ENCODE results near the gene MUC20.

Gene MUC20

GRCh38 chr3:195696632-195697278 is 24.0 kb upstream of the MUC20 start:
- Histone ChIP-seq H3K9me3 (ENCODE audit: control insufficient read depth, low read length) (no peaks in the 10 kb centered on the region), H3K4me1 (ENCODE audit: control insufficient read depth, insufficient read depth, low read length) (peaks cover 19% of the 10 kb centered on the region), H3K9ac (ENCODE audit: low read length) (no peak overlapping the region), H3K4me3 (ENCODE audit: low read length) (no peak overlapping the region), H3K27me3 (replicated peaks; ENCODE audit: control insufficient read depth, insufficient read depth, low read length) (no peaks in the 10 kb centered on the region), H3K36me3 (ENCODE audit: control insufficient read depth, insufficient read depth, low read length, severe bottlenecking) (peaks cover 36% of the 10 kb centered on the region)
- no peak for DNase-seq (ENCODE audit: low read depth)

DNA sequence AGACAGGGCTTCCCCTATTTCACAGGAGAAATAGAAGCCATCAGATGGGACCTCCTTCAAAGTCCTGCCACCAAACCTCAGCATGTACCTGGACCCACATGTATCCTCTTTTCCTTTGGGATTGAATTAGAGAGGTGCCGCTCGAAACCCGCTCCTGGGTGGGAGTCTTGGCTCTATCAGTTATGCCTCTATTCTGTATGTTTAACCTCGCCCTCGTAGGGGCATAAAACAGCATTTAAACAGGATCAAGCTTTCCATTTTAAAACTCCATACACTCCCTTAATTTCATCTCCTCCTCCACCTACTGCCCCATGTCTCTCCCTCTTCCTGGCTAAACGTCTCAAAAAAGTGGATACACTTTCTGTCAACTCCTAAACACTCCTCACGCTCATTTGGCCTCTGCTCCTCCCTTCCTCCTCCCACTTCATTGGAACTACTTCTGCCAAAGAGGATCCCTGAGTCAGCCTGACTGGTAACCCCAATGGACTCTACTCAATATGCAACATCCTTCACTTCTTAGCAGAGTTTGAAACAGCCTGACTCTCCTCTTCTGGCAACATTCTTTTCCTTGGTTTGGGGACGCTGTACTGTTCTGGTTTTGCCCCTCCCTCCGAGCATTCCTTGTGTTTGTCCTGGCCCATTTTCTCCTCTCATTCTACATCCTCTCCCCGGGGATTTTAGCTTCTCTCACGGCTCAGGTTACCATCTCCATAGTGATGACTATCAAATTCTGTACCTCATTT is 23.0 kb upstream of the MUC20 start:
- Histone ChIP-seq H3K9ac (ENCODE audit: low read length) (peak overlapping the region; percentile 44), H3K36me3 (ENCODE audit: control insufficient read depth, insufficient read depth, low read length, severe bottlenecking) (peaks cover 26% of the 10 kb centered on the region), H3K27me3 (replicated peaks; ENCODE audit: control insufficient read depth, insufficient read depth, low read length) (no peaks in the 10 kb centered on the region), H3K9me3 (ENCODE audit: control insufficient read depth, low read length) (no peaks in the 10 kb centered on the region), H3K4me1 (ENCODE audit: control insufficient read depth, insufficient read depth, low read length) (peaks cover 19% of the 10 kb centered on the region), H3K4me3 (ENCODE audit: low read length) (peak overlapping the region; percentile 27)
- DNase-seq (ENCODE audit: low read depth): peak; percentile 85

DNA sequence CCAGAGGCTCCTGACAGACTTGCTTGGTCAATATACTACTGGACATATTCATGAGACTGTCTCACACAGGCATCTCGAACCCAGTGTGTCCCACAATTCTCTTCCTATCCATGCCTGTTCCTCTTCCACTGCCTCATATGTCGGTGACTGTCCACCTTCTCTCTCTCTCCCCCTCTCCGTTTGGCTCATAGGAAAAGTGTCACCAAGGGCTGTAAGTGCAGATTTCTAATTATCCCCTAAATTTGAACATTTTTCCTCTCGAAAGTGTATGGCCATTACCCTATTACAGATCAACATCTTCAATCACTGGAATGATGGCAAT is 22.5 kb upstream of the MUC20 start:
- Histone ChIP-seq H3K4me1 (ENCODE audit: control insufficient read depth, insufficient read depth, low read length) (peaks cover 19% of the 10 kb centered on the region), H3K4me3 (ENCODE audit: low read length) (peak overlapping the region; percentile 27), H3K36me3 (ENCODE audit: control insufficient read depth, insufficient read depth, low read length, severe bottlenecking) (peaks cover 21% of the 10 kb centered on the region), H3K9me3 (ENCODE audit: control insufficient read depth, low read length) (no peaks in the 10 kb centered on the region), H3K9ac (ENCODE audit: low read length) (no peak overlapping the region), H3K27me3 (replicated peaks; ENCODE audit: control insufficient read depth, insufficient read depth, low read length) (no peaks in the 10 kb centered on the region)
- no peak for DNase-seq (ENCODE audit: low read depth)

GRCh38 chr3:195698647-195699387 is 22.0 kb upstream of the MUC20 start:
- H3K4me1 ChIP-seq (ENCODE audit: control insufficient read depth, insufficient read depth, low read length): peaks cover 19% of the 10 kb centered on the region
- H3K9me3 ChIP-seq (ENCODE audit: control insufficient read depth, low read length): no peaks in the 10 kb centered on the region
- no peak overlapping the region for H3K9ac ChIP-seq (ENCODE audit: low read length)
- H3K27me3 ChIP-seq (replicated peaks; ENCODE audit: control insufficient read depth, insufficient read depth, low read length): no peaks in the 10 kb centered on the region
- no peak overlapping the region for H3K4me3 ChIP-seq (ENCODE audit: low read length)
- H3K36me3 ChIP-seq (ENCODE audit: control insufficient read depth, insufficient read depth, low read length, severe bottlenecking): peaks cover 16% of the 10 kb centered on the region
- DNase-seq (ENCODE audit: low read depth): no peak

- Histone ChIP-seq H3K27me3 (replicated peaks; ENCODE audit: control insufficient read depth, insufficient read depth, low read length) (no peaks in the 10 kb centered on the region), H3K36me3 (ENCODE audit: control insufficient read depth, insufficient read depth, low read length, severe bottlenecking) (peaks cover 10% of the 10 kb centered on the region), H3K4me3 (ENCODE audit: low read length) (no peak overlapping the region), H3K9me3 (ENCODE audit: control insufficient read depth, low read length) (no peaks in the 10 kb centered on the region), H3K9ac (ENCODE audit: low read length) (no peak overlapping the region), H3K4me1 (ENCODE audit: control insufficient read depth, insufficient read depth, low read length) (peaks cover 19% of the 10 kb centered on the region)
- DNase-seq (ENCODE audit: low read depth): no peak
Observed at GRCh38 chr3:195699388-195699771, 21.4 kb upstream of the MUC20 start.

GRCh38 chr3:195699860-195700259 is 20.9 kb upstream of the MUC20 start:
- no peaks in the 10 kb centered on the region for H3K9me3 ChIP-seq (ENCODE audit: control insufficient read depth, low read length)
- no peak overlapping the region for H3K4me3 ChIP-seq (ENCODE audit: low read length)
- peaks cover 5% of the 10 kb centered on the region for H3K36me3 ChIP-seq (ENCODE audit: control insufficient read depth, insufficient read depth, low read length, severe bottlenecking)
- H3K27me3 ChIP-seq (replicated peaks; ENCODE audit: control insufficient read depth, insufficient read depth, low read length): no peaks in the 10 kb centered on the region
- DNase-seq (ENCODE audit: low read depth): no peak
- H3K9ac ChIP-seq (ENCODE audit: low read length): no peak overlapping the region
- peaks cover 19% of the 10 kb centered on the region for H3K4me1 ChIP-seq (ENCODE audit: control insufficient read depth, insufficient read depth, low read length)

DNA sequence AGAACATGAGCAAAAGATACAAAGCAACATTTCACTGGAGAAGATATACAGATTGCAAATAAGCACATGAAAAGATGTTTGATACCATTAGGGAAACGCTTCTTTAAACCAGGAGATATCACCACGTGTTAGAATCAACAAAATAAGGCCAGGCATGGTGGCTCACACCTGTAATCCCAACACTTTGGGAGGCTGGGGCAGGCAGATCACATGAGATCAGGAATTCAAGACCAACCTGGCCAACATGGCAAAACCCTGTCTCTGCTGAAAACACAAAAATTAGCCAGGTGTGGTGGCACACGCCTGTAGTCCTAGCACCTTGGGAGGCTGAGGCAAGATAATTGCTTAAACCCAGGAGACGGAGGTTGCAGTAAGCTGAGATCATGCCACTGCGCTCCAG is 20.5 kb upstream of the MUC20 start:
- no peak for DNase-seq (ENCODE audit: low read depth)
- H3K9ac ChIP-seq (ENCODE audit: low read length): no peak overlapping the region
- H3K36me3 ChIP-seq (ENCODE audit: control insufficient read depth, insufficient read depth, low read length, severe bottlenecking): peaks cover 4% of the 10 kb centered on the region
- peaks cover 19% of the 10 kb centered on the region for H3K4me1 ChIP-seq (ENCODE audit: control insufficient read depth, insufficient read depth, low read length)
- no peak overlapping the region for H3K4me3 ChIP-seq (ENCODE audit: low read length)
- H3K9me3 ChIP-seq (ENCODE audit: control insufficient read depth, low read length): no peaks in the 10 kb centered on the region
- no peaks in the 10 kb centered on the region for H3K27me3 ChIP-seq (replicated peaks; ENCODE audit: control insufficient read depth, insufficient read depth, low read length)

- H3K4me1 ChIP-seq (ENCODE audit: control insufficient read depth, insufficient read depth, low read length): peaks cover 19% of the 10 kb centered on the region
- H3K4me3 ChIP-seq (ENCODE audit: low read length): no peak overlapping the region
- H3K36me3 ChIP-seq (ENCODE audit: control insufficient read depth, insufficient read depth, low read length, severe bottlenecking): peaks cover 4% of the 10 kb centered on the region
- H3K9me3 ChIP-seq (ENCODE audit: control insufficient read depth, low read length): no peaks in the 10 kb centered on the region
- DNase-seq (ENCODE audit: low read depth): no peak
- no peaks in the 10 kb centered on the region for H3K27me3 ChIP-seq (replicated peaks; ENCODE audit: control insufficient read depth, insufficient read depth, low read length)
- no peak overlapping the region for H3K9ac ChIP-seq (ENCODE audit: low read length)
Observed at GRCh38 chr3:195701042-195701915, 19.5 kb upstream of the MUC20 start.

- peaks cover 7% of the 10 kb centered on the region for H3K4me1 ChIP-seq (ENCODE audit: control insufficient read depth, insufficient read depth, low read length)
- DNase-seq (ENCODE audit: low read depth): no peak
- H3K9me3 ChIP-seq (ENCODE audit: control insufficient read depth, low read length): no peaks in the 10 kb centered on the region
- peaks cover 4% of the 10 kb centered on the region for H3K36me3 ChIP-seq (ENCODE audit: control insufficient read depth, insufficient read depth, low read length, severe bottlenecking)
- H3K4me3 ChIP-seq (ENCODE audit: low read length): no peak overlapping the region
- no peak overlapping the region for H3K9ac ChIP-seq (ENCODE audit: low read length)
- H3K27me3 ChIP-seq (replicated peaks; ENCODE audit: control insufficient read depth, insufficient read depth, low read length): no peaks in the 10 kb centered on the region
Observed at GRCh38 chr3:195703776-195704175, 17.0 kb upstream of the MUC20 start.

- no peak for DNase-seq (ENCODE audit: low read depth)
- Histone ChIP-seq H3K36me3 (ENCODE audit: control insufficient read depth, insufficient read depth, low read length, severe bottlenecking) (peaks cover 1% of the 10 kb centered on the region), H3K4me3 (ENCODE audit: low read length) (no peak overlapping the region), H3K9me3 (ENCODE audit: control insufficient read depth, low read length) (no peaks in the 10 kb centered on the region), H3K4me1 (ENCODE audit: control insufficient read depth, insufficient read depth, low read length) (peaks cover 12% of the 10 kb centered on the region), H3K9ac (ENCODE audit: low read length) (no peak overlapping the region), H3K27me3 (replicated peaks; ENCODE audit: control insufficient read depth, insufficient read depth, low read length) (no peaks in the 10 kb centered on the region)
Observed at GRCh38 chr3:195704433-195704999, 16.3 kb upstream of the MUC20 start.
